Central memory CD4-positive, alpha-beta T cell (primary cell): Measurements from ENCODE around the gene SENP1.

Source experiments
- DNase-seq: peaks from one replicate; pipeline ENCODE4 v3.0.0; 2022

SENP1 gene

GRCh38 chr12:48015954-48016353 lies 89.9 kb downstream of the SENP1 start:
- no peak for DNase-seq

GRCh38 chr12:48015129-48015528 lies 90.8 kb downstream of the SENP1 start:
- DNase-seq, result no peak

GRCh38 chr12:48013287-48013686 lies 92.6 kb downstream of the SENP1 start:
- no peak for DNase-seq

GRCh38 chr12:48012070-48012469 lies 93.8 kb downstream of the SENP1 start:
- no peak for DNase-seq

DNA sequence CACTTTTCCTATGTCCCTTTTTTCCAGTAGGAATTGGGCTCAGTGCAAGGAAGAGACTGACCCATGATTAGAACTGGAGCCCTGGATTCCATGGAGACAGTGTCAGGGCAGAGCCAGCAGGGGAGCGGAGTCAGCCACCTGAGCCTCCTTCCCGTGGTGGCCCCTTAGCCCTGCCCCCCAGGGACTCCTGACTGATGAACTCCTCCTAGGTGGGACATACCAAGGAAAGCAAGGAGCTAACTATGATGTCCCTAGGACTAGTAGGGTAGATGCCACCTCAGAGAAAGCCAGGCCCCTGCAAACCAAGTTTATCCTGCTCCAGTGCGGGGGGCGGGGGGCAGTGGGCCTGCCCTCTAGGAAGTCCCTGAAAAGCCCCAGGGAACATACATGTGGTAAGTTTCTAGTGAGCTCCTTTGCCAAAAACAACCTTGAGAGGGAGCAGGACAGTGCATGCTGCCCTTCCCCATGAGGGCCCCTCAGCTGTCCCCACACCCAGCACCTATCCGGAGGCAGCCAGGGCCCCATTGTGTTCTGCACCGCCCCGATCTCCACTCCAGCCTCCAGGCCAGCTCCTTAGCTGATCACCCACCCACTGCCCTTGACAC lies 95.4 kb downstream of the SENP1 start:
- no peak for DNase-seq

DNA sequence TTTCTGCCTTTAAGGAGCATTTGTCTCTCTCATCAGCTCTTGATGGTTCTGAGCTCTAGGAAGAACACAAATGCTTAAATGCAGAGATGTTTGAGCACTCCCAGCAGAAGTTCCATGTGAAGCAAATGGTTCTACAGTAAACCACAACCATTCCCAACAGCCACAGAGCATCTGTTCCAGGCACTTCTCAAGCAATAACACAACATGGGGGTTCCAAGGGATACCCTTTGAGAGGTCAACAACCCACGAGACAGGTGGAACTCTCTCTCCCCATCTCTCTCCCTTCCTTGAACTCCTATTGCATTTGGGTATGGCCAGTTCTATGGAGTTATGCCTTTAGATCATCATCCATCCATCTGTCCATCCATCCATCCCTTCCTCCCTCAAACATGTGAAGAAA lies 96.4 kb downstream of the SENP1 start:
- DNase-seq, result no peak

DNA sequence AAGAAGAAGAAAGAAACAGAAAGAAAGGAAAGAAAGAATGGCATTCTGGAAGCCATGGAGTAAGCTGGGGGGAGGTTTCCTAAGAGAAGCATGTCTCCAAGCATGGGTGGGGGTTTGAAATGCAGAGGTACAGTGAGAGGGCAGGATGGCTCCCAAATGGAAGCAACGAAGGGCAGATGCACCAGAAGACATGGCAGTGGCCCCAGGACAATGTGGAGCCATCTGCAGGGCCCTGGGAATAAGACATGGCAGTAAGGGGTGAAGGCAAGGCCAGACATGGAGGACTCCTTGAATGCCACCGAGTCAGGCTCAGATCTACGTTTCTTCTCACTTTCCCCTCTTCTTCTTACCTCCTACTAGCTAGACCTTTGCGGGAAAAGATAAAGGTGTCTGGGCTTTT lies 96.9 kb downstream of the SENP1 start:
- no peak for DNase-seq

DNA sequence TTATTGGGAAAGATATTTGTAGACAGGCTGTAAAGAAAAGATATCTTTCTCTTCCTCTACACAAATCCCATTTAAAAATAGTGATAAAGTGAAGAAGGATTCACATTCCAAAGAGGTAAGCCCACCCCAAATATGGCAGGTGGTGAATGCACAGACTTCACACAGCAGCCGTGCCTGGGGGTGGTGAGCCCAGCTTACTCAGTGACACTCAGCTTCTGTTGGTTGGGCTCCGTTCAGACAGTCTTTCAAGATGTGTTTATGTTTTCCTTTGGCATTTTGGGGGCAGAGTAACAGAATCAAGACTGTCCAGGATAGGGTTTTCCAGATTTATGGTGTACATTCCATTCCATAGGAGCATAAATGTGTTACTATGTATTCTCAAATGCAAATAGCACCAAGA lies 97.5 kb downstream of the SENP1 start:
- no peak for DNase-seq

- no peak for DNase-seq
These were observed 98.7 kb downstream of the SENP1 start for GRCh38 chr12:48007206-48007605.

- DNase-seq, result no peak
These were observed 100.2 kb downstream of the SENP1 start for GRCh38 chr12:48005750-48006021.

DNA sequence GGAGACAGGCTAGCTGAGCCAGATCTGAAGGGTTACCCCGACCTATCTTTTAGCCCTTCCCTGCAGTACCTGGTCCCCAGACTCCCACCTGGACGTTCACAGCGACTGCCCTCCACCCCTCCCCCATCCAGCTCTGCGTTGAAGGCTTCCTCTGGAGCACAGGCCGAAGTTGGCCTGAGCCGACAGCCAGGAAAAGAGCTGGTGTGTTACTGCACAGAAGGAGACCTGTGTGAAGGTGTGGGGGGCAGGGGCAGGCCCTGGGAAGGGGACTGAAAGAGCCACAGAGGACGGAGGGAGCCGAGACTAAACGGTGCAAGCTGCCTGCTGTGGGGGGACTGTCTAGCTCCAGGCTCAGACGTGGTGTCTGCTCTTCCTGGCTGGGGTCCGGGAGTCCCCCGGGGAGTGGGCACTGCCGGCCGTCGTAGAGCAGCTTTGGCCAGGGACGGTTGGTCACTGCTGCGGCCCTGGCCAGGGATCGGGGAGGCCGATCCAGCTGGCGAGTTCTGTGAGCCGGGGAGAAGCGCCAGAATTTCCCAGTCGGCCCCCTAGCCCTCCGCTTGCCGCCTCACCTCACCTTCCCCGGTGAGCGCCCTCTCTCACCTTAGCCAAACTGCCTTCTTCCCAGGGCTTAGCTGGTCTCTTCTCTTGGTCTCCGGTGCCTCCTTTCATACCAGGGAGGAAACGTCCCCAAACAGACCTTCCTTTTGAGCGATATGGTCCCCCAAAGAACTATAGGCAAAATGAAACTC lies 100.7 kb downstream of the SENP1 start:
- no peak for DNase-seq

- DNase-seq, result peak; percentile 8
These were observed 101.6 kb downstream of the SENP1 start, which contains the start of gene COL2A1 for GRCh38 chr12:48004053-48004941. Gene COL2A1, minus strand, starts transcription at chr12:48004476. Its CDS starts 155 bp downstream, at chr12:48004321.

GRCh38 chr12:48003226-48004052 lies 102.4 kb downstream of the SENP1 start:
- DNase-seq, result no peak

GRCh38 chr12:48002773-48003218 lies 103.1 kb downstream of the SENP1 start:
- DNase-seq, result no peak

GRCh38 chr12:48002414-48002730 lies 103.5 kb downstream of the SENP1 start:
- no peak for DNase-seq

DNA sequence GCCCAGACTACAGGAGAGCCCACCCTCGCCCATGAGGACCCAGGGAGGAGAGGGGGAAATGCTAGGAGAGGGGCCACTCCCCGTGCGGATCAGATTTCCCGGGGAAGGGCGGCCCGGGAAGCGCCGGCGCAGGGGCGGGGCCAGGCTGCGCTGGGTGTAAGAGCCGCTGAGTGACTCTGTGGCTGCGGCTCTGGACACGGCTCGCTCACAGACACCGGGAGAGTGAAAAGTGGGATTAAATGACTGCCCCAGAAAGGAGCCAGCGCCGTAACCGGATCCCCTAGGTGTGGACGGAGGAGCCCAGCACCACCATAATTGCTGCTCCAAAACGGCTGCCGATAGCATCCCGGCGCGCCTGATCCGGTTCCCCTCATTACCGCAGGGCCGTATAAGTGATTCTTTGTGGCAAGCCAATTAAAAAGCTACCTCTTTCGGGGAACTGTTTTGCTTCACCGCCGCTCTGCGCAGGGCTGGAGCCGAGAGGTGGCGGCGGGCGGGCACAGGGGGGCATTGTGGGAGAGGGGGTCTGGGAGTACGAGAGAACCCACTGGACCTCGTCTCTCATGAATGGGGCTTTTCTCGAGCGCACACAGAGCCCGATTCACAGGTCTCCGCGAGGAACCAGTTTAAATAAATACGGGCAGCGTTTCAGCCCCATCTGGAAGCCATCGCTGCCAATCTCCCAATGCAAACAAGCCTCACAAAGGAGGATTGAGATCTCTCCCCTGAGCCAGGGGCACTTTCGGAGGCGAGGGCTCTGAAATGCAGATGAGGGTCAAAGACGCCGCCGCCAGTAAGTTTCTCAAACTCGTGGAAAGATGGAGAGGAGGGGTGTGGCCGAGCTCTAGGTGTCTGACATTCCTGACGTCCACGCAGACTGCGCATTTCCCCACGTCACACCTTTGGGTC lies 104.1 kb downstream of the SENP1 start:
- DNase-seq, result no peak

GRCh38 chr12:48000878-48001504 lies 104.9 kb downstream of the SENP1 start:
- no peak for DNase-seq

DNA sequence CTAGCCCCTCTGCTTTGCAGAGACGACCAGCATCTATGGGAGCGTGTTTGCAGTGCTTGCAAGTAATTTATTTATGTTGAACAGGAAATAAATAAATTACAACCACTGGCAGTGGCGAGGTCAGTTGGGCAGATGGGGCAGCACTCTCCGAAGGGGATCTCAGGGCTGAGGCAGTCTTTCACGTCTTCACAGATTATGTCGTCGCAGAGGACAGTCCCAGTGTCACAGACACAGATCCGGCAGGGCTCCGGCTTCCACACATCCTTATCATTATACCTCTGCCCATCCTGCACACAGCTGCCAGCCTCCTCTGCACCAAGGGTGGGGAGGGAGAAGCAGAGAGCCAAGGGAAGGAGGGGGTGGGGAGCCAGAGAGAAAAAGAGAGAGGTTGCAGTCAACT lies 106.1 kb downstream of the SENP1 start:
- DNase-seq, result no peak

DNA sequence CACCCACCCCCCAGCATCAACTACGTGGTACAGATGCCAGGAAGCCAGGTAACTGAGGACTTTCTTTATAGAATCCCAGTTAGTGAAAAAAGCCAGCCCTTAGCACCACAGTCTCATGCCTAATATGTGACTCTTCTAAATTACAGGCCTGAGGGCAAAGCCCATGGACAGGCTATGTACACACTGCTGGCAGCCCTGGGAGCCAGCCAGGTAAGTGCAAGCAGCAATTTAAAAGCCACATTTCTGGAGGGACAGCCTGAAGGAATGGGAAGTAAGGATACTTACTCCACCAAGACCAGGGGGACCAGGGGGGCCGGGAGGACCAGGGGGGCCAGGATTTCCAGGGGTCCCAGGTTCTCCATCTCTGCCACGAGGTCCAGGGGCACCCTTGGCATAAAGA lies 108.6 kb downstream of the SENP1 start:
- no peak for DNase-seq

DNA sequence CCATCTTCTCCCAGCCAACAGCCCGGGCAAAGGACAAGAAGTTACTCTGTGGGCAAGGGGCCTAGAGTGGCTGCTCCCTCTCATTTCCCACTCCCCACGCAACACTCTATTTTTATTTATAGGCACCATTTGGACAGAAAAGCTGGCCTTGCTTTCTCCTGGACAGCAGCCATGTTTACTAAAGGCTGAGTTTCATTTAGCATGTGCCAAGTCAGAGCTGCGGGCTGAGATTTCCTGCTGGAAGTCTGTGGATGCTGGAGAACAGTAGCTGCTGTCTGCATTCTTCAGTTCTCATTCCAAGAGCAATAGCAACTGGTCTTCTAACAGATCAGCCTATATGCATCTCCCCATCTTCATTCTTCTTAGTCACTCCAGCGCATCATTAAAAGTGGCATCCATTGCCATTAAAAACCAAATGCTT lies 109.9 kb downstream of the SENP1 start:
- no peak for DNase-seq

DNA sequence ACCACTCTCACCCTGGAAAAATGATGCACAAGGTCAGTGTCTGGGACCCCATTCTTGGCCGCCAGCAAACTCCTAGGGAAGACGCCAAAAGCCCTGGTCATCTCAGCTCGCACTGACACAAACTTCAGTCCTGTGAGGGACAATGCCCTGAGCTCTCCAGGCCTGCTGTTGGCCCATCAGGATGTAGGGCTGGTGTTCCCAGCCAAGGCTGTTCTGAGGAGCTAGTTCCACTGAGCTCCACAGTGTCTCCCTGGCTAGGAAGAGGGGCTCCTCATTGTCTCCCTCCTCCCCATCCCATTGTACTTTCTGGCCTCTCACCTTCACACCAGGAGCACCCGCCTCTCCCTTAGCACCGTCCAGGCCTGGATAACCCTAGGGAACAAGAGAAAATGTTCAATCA lies 112.4 kb downstream of the SENP1 start:
- DNase-seq, result no peak
